Measurements from ENCODE around the gene KANSL3. TPM values are rescaled to one million over a fixed set of nuclear protein-coding genes. Genes with fewer than 3 reads are reported as not detected.

Gene KANSL3
- 63.8 TPM for total RNA-seq

GRCh38 chr2:96638144-96639121 lies at the start of gene KANSL3:
Gene KANSL3 (minus strand): TSS chr2:96638312. CDS start chr2:96637135, 1,177 bp downstream.

GRCh38 chr2:96642564-96643360 lies 4.7 kb upstream of the KANSL3 start, which contains the start of gene FER1L5:
Gene FER1L5 (plus strand): TSS chr2:96642764. CDS start chr2:96642837, 73 bp downstream.

Other genes starting within 250 kb of the KANSL3 start
- gene NEURL3, start 133.0 kb downstream of the KANSL3 start, total RNA-seq: 16.9 TPM
- 12.2 TPM for gene ARID5A, start 101.6 kb downstream of the KANSL3 start, total RNA-seq
- 1.6 TPM for gene FER1L5, start 4.5 kb upstream of the KANSL3 start, total RNA-seq
- 36.0 TPM for gene LMAN2L, start 101.8 kb upstream of the KANSL3 start, total RNA-seq
- gene CNNM4, start 122.6 kb upstream of the KANSL3 start, total RNA-seq: 12.1 TPM
- 23.5 TPM for gene CNNM3, start 178.0 kb upstream of the KANSL3 start, total RNA-seq
- 12.5 TPM for gene ANKRD23, start 205.7 kb upstream of the KANSL3 start, total RNA-seq
- 10.6 TPM for gene ANKRD39, start 219.7 kb upstream of the KANSL3 start, total RNA-seq
- gene SEMA4C, start 231.8 kb upstream of the KANSL3 start, total RNA-seq: 41.6 TPM